Stimulated activated CD8-positive, alpha-beta memory T cell treated with anti-CD3 and anti-CD28 coated beads, Interleukin-15, amount 100 ng/mL, for 1 hour (primary cell): ENCODE results near the gene ADAMTS12.

Experiments
- DNase-seq: peaks from one replicate; pipeline ENCODE4 v3.0.0-alpha.2; 2020; ENCODE audit warnings: low read depth

Gene ADAMTS12

DNA sequence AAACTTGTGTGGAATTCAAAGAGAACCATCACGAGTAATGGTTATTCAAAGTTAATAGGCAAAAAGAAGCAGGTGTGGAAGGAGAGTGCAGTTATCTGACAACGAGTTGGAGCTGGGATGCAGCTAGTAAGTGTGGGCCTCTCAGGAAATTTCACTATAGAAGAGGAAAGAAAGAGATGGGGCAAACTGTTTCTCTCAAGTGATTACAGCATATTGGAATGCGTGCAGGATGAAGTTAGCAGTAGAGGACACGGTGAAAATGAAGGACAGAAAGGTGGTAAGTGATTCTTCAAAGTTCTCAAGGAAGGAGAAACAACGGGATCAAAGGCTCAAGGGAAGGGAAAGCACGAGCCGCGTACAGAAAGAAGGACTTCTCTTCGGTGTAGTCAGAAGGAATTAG is 84.0 kb downstream of the ADAMTS12 start:
- DNase-seq: no peak

DNA sequence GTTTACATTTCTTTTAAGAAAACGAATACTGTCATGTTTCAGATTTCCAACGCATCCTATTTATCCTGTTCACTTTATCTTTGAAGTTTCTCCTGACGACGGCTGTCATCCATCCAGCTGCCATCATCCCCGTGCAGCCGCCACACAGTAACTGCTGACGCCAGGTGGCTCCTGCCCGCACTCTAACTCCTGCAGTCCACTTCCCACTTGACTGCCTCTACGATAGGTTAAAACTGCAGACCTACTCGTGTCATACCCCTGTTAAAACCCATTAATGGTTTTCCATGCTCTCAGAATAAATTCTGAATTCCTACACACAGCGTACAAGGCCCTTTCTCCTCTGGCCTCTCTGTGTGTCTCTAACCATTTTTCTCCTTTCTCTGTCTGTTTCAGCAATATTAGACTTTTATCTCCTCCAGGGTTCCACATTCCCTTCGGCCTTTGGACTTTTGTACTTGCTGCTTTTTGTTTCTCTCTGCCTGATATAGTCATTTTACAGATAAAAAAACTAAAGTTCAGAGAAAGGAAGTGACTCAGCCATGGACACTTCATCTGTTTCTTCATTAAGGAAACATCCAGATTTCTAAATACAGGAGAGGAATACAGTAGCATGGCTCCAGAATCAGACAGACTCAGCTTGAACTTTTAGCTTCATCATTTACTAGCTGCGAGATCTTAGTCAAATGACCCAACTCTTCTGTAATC is 84.9 kb downstream of the ADAMTS12 start:
- DNase-seq: no peak

DNA sequence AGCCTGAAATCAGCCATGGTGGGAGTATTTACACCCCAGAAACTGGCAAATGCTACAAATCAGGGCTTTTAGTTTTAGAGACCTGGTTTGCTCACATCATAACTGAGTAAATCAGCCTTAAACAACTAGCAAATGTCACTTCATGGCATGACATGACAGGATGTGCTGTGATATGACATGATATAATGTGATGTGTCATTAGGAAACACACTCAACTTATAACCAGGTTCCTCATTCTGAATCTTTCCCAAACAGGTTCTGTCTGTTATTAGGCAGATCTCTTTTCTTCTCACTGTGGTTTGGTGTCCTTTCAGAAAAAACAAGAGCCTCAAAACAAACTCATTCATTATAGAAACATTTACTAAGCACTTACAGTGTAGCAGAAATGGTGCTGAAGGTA is 90.5 kb downstream of the ADAMTS12 start:
- DNase-seq: no peak

DNA sequence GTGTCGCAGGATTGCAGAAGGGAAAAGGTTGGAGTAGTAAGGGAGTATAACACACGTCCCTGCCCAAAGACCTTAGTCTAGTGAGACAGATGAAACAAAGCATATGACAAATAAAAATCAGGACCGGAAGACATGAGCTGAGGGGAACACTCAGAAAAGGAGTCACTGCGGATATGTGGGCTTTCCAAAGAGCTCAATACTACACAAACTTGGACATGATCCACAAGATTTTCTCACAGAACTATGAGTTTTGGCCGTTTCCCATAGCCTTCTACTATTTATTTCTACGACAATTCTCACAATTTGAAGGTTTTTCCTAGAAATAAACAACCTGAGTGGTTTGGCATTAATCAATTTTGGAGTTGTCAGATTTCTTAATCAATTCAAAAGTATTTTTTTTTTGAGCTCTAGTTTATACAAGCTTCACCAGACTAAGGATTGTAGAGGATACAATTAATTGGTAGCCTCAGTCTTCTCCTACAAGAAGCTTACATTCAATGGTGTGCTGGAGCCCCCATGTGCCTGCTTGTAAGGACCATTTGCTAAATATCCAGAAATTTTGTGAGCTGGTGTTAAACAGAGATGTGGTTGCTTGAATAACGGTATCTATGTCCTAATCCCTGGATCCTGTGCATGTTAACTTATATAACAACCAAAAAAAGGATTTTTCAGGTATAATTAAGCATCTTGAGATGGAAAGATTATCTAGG is 91.4 kb downstream of the ADAMTS12 start:
- no peak for DNase-seq

DNA sequence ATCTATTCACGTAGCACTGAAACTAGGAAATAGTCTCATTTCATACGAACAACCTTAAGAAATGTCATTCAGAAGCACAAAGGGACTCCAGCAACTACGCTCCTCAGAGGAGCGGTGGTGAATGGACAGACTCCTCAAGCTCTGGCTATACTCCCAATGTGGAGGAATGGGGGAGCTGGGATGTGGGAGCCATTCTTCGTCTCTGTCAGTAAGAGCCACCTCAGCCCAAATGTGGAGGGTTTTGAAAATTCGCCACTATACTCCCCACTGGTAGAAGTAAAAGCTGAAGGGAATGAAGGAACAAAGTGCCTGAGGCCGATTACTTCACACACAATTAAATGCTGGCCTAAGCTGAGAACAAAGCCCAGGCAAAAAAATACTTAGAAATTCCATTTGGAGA is 96.3 kb downstream of the ADAMTS12 start:
- no peak for DNase-seq

DNA sequence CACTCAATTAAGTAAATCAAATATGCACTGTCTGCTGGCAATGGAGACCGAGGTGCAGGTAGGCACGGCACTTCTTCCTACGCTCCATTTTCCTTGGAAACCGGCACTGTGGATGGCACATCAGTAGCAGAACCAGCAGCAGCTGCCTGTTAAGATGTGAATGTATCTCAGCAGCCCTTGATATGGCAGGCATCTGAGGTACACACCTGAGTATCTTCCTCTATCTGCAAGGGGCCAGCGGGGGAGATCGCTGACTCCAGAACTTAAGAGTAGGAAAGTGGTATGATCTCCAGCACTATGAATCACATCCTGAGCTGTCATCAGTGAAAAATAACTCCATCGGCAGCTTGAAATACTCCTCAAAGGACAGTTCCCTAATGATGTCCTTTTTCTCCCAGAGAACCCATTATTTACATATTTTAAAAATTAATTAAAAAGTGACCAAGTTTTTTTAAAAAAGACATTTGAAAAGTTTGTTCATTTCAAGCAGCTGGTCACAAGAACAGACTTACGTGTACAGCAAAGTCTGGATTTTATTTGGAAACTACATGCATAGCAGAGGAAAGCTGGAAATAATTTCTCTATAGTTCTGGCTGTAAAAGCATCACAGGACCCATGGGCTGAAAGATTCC is 97.1 kb downstream of the ADAMTS12 start:
- DNase-seq: no peak

DNA sequence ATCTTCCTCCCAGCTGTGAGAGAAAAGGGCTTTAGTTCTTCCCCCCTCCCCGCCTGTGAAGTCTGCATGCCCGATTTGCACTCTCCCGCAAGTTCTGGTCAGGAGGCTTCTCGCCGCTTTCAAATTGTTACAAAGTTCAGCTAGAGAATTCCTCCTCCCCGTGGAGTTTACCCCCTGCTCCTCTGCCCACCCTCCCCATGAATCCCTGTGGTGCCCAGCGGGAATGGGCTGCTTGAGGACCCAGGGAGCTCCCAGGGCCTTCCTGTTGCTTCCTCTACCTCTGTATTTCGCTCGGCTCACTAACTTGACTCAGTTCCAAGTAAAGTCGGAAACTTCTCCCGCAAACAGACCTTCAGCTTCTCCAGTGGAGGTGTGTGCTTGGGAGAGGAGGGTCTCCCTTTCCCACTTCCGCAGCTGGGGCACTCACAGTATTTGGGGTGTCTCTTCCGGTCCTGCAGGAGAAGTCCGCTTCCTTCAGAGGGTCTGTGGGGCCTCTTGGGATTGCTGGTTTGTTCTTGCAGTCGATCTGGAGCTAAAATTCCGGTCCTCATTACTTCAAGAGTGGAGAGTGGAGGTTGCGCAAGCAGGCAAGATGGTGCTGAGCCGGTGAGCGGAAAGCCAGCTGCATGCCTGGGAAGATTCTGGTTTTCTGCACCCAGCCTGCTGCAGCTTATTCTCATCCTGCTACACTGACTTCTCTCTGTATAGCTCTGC is 97.8 kb downstream of the ADAMTS12 start:
- DNase-seq: no peak

DNA sequence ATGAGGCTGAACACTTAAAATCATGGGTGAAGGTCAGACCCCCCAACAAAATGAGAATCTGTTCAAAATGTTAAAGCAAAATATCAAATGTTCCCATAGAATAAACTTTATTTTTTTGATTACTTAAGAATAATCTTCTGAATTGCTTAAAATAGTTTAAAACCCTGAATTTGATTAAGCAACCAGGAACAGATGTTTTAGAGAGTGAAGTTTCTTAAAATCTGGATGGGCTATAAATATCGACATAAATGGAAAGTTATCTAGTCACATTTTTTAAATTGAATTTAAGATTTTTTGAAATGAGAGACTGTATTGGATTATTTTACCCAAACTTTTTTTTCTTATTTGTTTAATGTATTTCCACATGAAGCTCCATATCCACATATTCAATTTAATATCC is 98.5 kb downstream of the ADAMTS12 start:
- DNase-seq: no peak

DNA sequence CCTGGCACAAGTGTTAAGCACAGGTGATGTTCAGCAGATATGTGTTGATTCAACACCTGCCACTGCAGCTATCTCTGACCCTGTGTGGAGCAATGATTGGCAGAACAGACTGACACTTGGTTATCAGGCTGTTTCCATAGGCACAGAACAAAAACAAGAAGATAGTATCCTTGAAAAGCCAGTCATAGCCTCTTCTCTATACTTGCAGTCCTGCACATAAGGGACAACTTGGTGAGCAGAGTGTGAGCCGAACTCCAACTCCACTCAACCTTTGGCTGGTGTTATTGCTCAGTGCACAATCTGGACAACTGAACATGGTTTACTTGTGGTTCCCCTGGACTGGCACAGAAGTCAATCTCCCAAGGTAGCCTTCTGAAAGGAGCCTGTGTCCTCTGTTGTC is 99.2 kb downstream of the ADAMTS12 start:
- DNase-seq: no peak

DNA sequence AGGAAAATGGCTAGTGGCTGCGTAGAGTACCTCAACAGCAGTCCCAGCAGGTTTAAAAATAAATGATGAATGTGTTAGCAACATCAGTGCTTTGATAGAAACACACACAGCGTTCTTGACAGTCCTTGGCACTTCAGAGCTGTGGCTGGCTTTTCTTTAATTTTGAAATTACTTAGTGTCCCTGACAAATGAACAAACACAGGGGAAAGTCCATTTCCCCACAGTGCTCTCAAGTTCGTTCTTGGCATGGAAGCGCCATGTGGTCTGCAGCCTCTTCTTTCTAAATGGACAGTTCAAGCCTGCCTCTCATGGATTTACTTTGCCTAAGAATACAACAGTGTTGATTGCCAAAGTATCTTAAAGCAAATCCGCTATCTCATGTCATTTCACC is 102.2 kb downstream of the ADAMTS12 start:
- no peak for DNase-seq

DNA sequence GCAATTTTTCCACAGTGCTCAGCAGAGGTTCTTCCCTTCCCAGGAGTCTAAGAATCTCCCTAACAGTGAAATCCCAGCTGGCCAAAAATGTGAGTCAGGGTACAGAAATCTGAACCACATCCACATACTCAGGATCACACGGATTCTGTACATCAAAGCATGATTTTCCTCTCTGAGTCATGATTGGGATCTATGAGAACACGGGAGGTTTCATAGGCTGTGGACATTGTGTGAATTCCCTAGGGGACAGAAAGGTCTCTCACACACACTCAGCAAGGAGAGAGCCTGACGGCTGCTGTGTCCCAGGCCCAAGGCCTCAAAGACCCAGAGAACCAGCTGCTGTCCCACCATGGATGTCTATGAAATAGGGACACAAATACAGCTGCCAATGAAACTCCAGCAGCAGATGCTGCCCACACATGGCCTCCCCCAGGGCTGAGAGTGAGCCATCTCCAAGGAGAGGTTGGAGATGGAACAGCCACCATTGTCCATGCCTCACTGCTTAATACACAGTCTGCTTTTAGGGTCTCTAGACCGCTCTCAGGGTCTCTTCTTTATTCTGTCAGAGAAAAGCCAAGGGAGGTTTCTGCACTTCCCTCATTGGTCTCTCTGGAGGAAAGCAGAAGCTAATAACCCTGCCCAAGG is 102.7 kb downstream of the ADAMTS12 start:
- no peak for DNase-seq

DNA sequence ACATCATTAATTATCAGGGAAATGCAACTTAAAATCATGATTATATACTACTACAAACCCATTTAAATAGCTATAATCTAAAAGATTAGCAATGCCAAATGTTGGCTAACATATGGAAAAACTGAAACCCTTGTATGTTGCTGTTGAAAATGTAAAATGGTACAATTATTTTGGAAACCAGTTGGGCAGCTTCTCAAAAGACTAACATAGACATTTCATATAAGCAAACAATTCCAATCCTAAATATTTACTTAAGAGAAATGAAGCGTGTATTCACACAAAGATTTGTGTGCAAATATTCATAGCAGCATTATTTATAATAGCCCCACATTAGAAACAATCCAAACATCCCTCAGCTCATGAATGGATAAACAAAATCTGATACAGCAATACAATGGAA is 106.2 kb downstream of the ADAMTS12 start:
- DNase-seq: no peak

DNA sequence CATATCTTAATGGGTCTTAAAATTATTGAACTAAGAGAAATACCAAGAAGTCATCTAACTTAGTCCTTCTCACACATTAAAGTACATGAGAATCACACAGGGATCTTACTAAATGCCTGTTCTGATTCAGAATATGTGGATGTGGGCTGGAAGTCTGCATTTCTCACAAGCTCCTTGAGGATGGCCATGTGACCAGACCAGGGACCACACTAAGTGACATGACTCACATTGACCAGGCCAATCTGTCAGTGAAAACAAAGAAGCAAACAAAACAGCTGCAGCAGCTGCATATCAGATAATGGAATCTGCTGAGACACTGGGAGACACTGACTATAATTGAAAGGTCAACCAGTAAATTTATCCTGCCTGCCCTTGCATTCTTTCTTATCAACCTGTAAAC is 110.5 kb downstream of the ADAMTS12 start:
- no peak for DNase-seq

DNA sequence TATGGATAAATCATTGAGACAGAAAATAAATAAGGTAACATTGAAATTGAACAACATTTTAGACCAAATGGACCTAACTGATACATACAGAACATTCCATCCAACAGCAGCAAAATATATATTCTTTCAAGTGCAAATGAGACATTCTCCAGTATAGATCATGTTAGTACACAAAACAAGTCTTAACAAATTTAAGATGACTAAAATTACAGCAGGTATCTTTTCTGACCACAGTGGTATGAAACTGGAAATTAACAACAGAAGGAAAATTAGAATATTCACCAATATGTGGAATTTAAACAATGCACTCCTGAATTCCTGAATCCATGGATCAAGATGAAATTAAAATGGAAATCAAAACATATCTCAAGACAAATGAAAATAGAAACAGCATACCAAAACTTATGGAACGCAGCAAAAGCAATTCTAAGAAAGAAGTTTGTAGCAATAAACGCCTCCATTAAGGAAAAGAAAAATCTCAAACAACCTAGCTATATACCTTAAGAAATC is 115.6 kb downstream of the ADAMTS12 start:
- DNase-seq: no peak

DNA sequence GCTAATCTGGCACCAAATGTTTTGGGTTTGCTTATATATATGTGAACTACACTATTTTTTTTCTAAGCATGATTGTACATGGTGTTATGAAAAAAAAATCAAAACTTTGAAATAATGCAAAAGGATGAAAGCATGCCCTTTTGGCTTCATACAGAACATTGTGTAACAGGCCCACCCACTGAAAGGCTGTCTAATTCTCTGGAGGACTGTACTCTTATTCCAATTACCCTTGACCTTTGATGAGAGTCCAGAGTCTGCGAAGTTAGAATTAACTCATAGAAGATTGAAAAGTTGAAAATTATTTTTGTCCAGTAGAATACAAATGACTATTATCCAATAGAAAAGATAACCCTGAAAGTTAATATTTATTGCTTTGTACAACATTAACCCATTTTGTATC is 117.4 kb downstream of the ADAMTS12 start:
- no peak for DNase-seq

DNA sequence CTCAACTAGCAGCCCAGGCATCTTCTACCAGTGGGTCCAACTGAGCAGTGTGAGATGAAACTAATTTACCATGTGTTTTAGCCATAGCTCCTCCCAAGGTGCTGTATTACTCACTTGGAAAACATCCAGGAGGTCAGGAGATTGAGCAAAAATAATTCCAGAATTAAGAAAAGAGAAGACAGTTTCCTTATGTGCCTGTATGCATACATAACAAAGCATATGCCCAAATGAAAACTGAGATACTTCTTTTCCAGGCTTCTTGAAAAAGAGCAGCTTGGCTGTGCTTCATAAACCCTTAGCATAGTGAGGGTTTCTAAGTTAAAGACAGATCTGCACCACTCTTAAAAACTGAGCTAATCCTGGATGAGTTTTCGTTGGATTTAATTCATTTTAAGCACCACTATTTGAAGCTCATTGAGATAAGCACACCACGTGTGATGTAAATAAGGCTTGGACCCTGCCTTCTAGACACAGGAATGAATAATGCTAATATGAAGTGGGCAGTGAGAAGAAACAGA is 119.4 kb downstream of the ADAMTS12 start:
- DNase-seq: no peak

DNA sequence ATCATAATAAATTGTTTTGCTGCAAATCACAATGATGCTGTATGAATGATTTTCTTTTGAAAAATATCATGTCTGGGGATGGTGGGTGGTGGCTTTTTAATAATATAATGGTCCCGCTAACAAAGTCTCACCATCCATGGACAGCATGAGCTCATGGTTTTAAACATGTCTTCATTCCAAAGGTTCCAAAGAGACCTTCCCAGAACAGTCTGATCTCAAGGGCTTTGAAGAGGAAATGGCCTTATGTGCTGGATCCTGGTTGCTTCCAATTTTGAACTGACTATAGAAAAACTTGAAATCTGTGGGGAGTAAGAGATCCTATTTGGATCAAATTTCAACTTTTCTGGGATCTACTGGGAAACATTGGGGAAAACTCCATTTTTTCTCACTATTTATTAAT is 121.8 kb downstream of the ADAMTS12 start:
- DNase-seq: no peak

DNA sequence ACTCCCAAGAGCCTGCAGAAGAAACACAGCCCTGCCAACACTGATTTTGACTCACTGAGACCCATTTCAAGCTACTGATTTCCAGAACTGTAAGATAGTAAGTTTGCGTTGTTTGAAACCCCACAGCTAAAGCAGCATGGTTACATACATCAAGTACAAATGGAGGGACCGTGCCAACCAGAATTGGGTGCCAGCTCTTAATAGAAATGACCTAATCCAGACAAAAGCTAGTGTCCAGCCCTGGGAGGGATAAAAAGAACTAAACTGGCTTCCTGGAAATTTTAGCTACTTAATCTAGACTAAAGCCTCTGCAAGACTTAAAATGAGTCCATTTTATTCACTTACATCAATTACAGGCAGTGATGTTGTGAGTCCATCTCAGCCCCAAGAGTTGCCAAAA is 122.6 kb downstream of the ADAMTS12 start:
- DNase-seq: no peak

DNA sequence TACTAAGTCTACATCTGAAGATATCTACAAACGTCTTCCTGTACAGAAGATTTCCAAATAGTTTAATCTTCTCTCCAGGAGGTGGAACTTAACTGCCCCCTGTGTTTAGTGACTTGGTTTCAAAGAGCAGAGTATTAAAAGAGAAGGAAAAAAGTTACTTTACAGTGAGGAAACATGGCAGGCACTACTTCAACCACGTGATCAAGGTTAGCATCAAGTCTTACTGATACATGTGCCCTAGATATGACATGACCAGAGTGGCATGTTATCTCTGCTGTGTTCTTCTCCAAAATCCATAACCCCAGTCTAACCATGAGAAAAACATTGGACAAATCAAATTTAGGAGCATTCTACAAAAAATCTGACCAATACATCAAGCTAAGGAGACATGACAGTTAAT is 125.8 kb downstream of the ADAMTS12 start:
- no peak for DNase-seq

DNA sequence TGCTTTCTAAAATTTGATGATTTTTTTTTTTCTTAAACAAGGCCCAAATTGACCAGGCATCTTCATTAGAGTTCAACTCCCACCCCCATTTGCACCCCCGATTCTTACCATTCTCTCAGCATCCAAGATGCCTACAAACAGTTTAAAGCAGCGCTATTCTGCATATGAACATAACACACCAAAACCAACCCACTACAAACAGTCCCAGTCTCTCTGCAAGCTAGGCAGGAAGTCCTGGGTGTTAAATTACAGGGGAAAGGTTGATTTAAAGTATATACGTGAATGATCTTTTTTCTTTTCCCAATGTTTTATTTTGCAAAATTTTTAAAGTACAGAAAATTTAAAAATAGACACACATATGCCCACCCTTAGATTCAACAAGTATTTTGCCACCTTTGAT is 127.0 kb downstream of the ADAMTS12 start:
- no peak for DNase-seq

DNA sequence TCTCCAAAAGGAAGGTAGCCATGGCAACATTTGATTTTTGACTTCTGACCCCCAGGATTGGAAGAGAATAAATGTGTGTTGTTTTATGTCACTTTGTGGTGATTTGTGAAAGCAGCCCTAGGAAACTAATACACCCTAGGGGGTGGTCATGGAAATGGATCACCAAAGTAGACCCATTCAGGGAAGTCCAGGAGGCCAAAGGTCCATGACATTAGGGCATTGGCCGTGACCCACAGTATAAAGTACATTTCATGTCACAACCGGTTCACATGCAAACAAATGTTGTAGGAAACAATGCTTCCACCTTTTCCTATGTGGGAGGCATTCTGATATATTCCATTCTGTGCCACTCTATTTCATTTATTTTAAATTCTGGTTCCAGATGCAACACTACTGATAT is 128.4 kb downstream of the ADAMTS12 start:
- DNase-seq: no peak

DNA sequence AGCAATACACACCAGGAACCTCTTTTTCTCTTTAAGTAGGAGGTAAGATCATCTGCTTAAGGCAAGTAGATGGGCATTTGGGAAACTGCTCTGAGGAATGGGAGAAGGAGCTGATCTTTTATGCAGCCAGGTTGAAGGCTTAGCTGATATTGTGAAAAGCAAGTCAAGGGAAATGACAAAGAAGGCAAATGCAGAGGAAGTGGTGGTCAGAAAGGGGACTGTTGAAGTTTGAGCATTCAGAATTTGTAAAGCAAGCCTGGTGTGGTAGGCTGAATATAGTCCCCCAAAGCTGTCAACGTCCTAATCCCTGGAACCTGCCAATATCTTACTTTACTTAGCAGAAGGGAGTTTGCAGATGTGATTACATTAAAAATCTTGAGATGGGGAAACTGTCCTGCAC is 128.9 kb downstream of the ADAMTS12 start:
- no peak for DNase-seq
